ENCODE data around the gene FAM174C. TPM values are rescaled to one million over a fixed set of nuclear protein-coding genes. Genes with fewer than 3 reads are reported as not detected.
"Not testable (repeated sequence)": the region's sequence is repeated elsewhere in the genome, so short reads cannot be mapped to it uniquely, and the experiment has no call there.

The FAM174C gene
- total RNA-seq, 1 donor from 2014 or later: 30.0 TPM

DNA sequence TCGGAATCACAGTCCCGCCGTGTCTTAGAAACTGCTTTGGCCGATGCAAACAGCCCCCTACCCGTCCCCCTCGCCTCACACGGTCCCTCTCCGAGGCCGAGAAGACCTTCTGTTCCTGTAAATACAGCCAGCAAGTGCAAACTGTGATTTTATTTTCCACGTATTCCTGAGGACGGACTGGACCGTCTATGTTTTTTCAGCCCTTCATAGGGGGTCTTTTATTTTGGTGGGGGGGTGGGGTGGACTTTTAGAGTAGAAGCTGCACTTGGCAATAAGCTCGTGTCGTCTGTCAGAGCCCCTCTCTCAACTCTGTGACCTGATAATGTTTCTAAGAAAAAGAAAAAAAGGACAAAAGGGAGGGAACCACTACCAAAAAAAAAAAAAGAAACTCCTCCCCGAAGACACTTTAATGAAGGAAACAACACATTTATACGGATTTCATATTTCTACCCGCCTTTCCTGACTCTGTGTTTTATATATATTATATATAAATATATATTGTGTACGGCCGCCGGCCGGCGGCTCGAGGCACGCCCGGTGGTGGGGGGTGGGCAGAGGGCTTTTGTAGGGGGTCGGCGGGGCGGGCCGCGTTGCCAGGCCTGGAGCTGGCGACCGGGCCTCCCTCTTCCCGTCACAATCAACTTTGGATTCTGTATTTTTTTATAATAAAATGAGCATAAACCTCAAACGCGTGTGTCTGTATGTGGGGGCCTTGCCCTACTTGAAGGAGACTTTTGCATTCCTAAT lies 25.6 kb downstream of the FAM174C start:
- peaks cover 4% of the 10 kb centered on the region for H3K4me1 Mint-ChIP-seq (ENCODE audit: low read depth)
- H3K9me3 Mint-ChIP-seq (ENCODE audit: low read depth): no peaks in the 10 kb centered on the region
- H3K27me3 Mint-ChIP-seq: no peaks in the 10 kb centered on the region
- no peak overlapping the region for H3K4me3 Mint-ChIP-seq (ENCODE audit: low read depth)
- TF ChIP-seq, protein P1, sequence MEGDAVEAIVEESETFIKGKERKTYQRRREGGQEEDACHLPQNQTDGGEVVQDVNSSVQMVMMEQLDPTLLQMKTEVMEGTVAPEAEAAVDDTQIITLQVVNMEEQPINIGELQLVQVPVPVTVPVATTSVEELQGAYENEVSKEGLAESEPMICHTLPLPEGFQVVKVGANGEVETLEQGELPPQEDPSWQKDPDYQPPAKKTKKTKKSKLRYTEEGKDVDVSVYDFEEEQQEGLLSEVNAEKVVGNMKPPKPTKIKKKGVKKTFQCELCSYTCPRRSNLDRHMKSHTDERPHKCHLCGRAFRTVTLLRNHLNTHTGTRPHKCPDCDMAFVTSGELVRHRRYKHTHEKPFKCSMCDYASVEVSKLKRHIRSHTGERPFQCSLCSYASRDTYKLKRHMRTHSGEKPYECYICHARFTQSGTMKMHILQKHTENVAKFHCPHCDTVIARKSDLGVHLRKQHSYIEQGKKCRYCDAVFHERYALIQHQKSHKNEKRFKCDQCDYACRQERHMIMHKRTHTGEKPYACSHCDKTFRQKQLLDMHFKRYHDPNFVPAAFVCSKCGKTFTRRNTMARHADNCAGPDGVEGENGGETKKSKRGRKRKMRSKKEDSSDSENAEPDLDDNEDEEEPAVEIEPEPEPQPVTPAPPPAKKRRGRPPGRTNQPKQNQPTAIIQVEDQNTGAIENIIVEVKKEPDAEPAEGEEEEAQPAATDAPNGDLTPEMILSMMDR (IDR thresholded peaks at IDR 0.05; ENCODE audit: unreplicated experiment): no peak
- peaks cover 6% of the 10 kb centered on the region for H3K36me3 Mint-ChIP-seq (ENCODE audit: insufficient read depth)
- no peak for DNase-seq (ENCODE audit: low spot score, unreplicated experiment)
- no peak overlapping the region for H3K27ac Mint-ChIP-seq

DNA sequence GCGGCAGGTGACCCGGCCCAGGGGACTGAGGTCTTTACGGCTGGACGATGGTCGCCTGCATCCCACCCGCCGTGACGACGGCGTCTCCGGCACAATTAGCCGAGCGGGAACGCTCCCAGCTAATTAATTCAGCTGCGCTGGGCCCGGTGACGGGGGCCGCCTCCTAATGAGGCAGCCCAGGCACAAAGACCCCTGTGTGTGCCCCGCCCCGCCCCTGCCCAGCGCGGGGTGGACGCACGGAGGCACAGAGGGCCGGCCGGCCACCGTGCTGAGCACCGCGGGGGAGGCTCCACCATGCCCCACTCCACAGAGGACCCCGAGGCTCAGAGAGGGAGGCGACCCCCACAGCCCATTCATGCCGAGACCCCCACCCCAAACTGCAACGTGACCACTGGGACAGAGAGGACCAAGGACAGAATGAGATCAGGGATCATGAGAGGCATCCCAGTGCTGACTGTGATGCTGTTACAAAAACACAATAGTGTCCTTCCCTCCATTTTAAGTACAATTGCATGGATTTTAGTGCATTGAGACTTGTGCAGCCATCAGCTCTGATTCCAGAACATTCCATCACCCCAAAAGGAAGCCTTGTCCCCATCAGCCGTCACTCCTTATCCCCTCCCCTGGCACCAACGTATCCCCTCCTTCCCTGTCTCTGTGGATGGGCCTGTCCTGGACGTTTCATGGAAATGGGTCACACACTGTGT lies 27.4 kb downstream of the FAM174C start:
- peaks cover 4% of the 10 kb centered on the region for H3K4me1 Mint-ChIP-seq (ENCODE audit: low read depth)
- H3K9me3 Mint-ChIP-seq (ENCODE audit: low read depth): no peaks in the 10 kb centered on the region
- TF ChIP-seq, protein P1 (IDR thresholded peaks at IDR 0.05; ENCODE audit: unreplicated experiment): no peak
- H3K36me3 Mint-ChIP-seq (ENCODE audit: insufficient read depth): peaks cover 5% of the 10 kb centered on the region
- no peaks in the 10 kb centered on the region for H3K27me3 Mint-ChIP-seq
- DNase-seq (ENCODE audit: low spot score, unreplicated experiment): no peak
- no peak overlapping the region for H3K4me3 Mint-ChIP-seq (ENCODE audit: low read depth)
- H3K27ac Mint-ChIP-seq: no peak overlapping the region

DNA sequence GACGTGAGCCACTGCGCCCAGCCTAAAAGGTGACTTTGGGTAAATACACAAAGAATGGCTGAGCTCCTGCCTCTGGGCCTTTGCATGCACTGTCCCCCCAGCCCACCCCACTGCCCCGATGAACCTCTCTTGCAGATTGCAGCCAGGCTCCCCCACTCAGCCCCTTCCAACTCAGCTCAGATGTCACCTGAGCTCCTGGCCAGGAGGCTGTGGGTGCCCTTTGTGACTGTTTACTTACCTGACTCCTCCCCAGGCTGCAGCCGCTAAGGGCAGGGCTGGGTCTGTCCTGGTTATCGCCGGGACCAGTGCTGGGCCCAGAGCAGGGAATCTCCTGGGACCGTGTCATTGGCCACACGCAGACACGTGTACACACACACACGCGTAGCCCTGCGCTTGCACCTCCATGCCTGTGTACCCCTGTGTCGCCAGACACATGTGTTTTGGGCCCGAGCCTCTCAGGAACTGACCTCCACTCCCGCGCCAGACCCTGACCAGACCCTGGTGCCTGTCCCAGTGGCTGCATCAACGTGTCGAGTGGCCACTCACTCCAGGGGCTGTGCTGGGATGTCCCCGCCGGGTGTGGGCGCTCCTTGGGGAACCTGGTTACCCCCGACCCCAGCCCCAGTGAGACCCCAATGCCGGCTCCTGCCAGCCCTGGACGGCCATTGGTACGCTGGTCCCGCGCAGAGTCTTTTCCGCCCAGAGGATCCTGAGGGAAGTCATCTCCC lies 29.0 kb downstream of the FAM174C start:
- H3K27me3 Mint-ChIP-seq: no peaks in the 10 kb centered on the region
- TF ChIP-seq, protein P1 (IDR thresholded peaks at IDR 0.05; ENCODE audit: unreplicated experiment): no peak
- peaks cover 2% of the 10 kb centered on the region for H3K36me3 Mint-ChIP-seq (ENCODE audit: insufficient read depth)
- peaks cover 4% of the 10 kb centered on the region for H3K4me1 Mint-ChIP-seq (ENCODE audit: low read depth)
- no peak overlapping the region for H3K27ac Mint-ChIP-seq
- no peaks in the 10 kb centered on the region for H3K9me3 Mint-ChIP-seq (ENCODE audit: low read depth)
- DNase-seq (ENCODE audit: low spot score, unreplicated experiment): no peak
- no peak overlapping the region for H3K4me3 Mint-ChIP-seq (ENCODE audit: low read depth)

DNA sequence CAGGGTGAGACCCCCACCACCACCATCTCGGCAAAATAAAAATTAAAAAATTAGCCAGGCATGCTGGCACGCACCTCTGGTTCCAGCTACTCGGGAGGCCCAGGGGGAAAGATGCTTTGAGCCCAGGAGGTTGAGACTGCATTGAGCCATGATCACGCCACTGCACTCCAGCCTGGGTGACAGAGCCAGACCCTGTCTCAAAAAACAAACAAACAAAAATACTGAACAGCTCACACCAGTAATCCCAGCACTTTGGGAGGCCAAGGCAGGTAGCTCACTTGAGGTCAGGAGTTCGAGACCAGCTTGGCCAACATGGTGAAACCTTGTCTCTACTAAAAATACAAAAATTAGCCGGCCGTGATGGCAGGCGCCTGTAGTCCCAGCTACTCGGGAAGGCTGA lies 30.0 kb downstream of the FAM174C start:
- not testable (repeated sequence) for H3K4me3 Mint-ChIP-seq (ENCODE audit: low read depth); DNase-seq (ENCODE audit: low spot score, unreplicated experiment); H3K27ac Mint-ChIP-seq; H3K4me1 Mint-ChIP-seq (ENCODE audit: low read depth); H3K9me3 Mint-ChIP-seq (ENCODE audit: low read depth); H3K36me3 Mint-ChIP-seq (ENCODE audit: insufficient read depth); H3K27me3 Mint-ChIP-seq

DNA sequence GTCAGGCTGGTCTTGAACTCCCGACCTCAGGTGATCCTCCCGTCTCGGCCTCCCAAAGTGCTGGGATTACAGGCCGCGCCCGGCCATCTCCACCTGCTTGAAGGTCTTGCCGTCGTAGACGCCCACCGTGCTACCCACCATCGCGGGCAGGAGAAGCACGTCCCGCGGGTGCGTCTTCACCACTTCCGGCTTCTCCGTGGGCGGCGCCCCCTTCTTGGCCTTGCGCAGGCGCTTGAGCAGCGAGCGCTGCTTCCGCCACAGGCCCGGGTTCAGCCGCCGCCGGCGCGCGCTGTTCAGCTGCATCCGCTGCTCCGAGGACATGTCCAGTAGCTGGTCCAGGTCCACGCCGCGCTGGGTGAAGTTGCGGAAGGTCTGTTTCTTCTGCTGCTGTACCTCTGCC lies 32.0 kb downstream of the FAM174C start:
- H3K4me3 Mint-ChIP-seq (ENCODE audit: low read depth): no peak overlapping the region
- H3K9me3 Mint-ChIP-seq (ENCODE audit: low read depth): no peaks in the 10 kb centered on the region
- no peaks in the 10 kb centered on the region for H3K36me3 Mint-ChIP-seq (ENCODE audit: insufficient read depth)
- H3K27me3 Mint-ChIP-seq: no peaks in the 10 kb centered on the region
- no peak for DNase-seq (ENCODE audit: low spot score, unreplicated experiment)
- H3K27ac Mint-ChIP-seq: no peak overlapping the region
- H3K4me1 Mint-ChIP-seq (ENCODE audit: low read depth): peaks cover 4% of the 10 kb centered on the region
- TF ChIP-seq, protein P1 (IDR thresholded peaks at IDR 0.05; ENCODE audit: unreplicated experiment): no peak

Data from progenitor cell of endocrine pancreas (in vitro differentiated cells).